HG03060 (cell line): ENCODE data around the gene ASAH2B.
"Not testable (repeated sequence)": the region's sequence is repeated elsewhere in the genome, so short reads cannot be mapped to it uniquely, and the experiment has no call there.

ENCODE experiments used
- ATAC-seq: cut with Tn5 transposase; IDR thresholded peaks from one replicate; pipeline ENCODE4 v1.9.1; 2021; ENCODE audit warnings: low read depth, moderate number of reproducible peaks; ENCODE audit not compliant: unreplicated experiment

The ASAH2B gene

GRCh38 chr10:50739618-50740292, at the start of gene ASAH2B:
ASAH2B (plus strand) TSS chr10:50739936; CDS start chr10:50745131, 5,195 bp downstream.
- peak; percentile 42 for ATAC-seq

- ATAC-seq, result not testable (repeated sequence)
These were observed 41.9 kb upstream of the ASAH2B start for GRCh38 chr10:50697819-50698218.

- ATAC-seq, result not testable (repeated sequence)
These were observed 37.8 kb upstream of the ASAH2B start for GRCh38 chr10:50701947-50702346.

DNA sequence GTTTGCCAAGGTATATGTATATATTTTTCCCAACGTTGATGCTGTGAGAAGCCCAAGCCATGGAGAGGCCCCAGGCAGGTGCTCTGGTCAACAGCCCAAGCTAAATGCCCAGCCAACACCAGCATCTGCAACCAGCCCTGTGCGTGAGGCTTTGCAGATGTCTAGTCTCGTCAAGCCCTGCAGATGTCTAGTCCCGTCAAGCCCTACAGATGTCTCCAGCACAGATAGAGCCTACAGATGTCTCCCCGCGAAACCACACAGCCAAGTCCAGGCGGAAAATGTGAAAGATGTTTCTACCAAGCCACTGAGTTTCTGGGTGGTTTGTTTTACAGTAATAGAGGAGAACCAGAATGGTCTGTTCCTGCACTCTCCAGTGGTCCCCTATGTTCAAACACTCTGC, 36.7 kb upstream of the ASAH2B start:
- not testable (repeated sequence) for ATAC-seq

DNA sequence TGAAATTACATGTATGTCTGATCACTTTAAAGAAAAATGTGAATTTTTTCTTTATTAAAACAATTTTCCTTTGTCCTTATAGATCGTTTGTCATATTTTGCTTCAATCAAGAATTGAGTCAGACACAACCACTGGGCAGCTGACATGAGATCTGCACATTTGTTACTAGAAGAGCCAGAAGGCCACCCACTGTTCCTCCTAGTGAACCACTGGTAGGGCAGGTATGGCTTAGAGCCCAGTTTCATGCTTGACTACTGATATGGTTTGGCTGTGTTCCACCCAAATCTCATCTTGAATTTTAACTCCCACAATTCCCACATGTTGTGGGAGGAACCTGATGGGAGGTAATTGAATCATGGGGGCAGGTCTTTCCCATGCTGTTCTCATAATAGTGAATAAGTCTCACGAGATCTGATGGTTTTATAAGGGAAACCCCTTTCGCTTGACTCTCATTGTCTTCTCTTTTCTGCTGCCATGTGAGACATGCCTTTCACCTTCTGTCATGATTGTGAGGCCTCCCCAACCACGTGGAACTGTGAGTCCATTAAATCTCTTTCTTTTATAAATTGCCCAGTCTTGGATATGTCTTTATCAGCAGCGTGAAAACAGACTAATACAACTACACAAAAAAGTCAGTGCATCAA, 35.2 kb upstream of the ASAH2B start:
- not testable (repeated sequence) for ATAC-seq

DNA sequence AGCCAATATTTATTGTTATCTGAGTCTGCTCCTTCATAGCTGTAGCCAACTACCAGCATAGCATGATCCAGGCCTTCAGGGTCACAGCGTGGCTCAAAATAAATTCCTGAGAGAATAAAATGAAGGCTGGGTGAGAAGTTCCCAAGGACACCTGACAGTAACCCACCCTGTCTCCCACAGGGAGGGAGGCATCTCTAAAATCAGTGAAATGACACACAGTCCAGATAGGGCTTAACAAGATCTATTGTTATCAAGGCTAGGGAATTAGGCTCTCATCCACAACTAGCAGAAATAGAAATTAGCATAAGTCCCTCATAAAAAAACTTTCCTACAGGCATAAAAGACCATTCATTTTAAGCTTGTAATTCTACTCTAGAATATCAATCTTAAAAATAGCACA, 33.7 kb upstream of the ASAH2B start:
- not testable (repeated sequence) for ATAC-seq

DNA sequence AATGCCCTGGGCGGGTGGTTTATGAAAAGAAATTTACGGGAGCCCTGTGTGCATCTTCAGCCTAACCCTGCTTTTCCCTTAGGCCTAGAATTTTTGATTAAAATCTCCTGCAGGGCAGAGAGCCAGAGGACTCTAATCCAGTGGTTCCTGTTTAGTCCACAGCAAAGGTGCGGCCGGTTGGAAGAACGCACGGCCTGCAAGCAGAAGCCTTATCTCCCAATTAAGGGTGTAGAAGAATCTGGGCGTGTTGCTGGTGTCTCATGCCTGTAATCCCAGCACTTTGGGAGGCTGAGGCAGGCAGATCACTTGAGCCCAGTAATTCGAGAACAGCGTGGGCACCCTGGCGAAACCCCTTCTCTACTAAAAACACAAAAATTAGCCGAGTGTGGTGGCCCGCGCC, 29.5 kb upstream of the ASAH2B start:
- not testable (repeated sequence) for ATAC-seq

DNA sequence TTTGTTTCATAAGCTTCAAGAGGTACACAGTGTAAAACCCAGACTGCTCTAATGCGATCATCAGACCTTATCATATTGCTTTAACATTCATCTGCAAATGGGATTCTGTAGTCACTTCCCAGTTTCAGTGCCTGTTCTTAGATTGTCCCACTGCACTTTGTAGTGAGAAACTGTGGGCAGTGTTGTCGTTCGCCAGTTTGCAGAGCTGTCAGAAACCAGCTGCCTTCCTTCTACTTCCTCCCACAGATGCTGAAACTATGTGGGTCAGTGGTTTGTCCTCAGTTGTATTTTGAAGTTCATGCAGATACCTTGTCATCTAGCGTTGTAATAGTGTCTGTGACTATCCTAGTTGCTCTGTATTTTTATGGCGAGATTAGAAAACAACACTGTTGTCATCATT, 15.9 kb upstream of the ASAH2B start:
- ATAC-seq, result not testable (repeated sequence)

GRCh38 chr10:50728112-50728511, 11.6 kb upstream of the ASAH2B start:
- ATAC-seq, result not testable (repeated sequence)

DNA sequence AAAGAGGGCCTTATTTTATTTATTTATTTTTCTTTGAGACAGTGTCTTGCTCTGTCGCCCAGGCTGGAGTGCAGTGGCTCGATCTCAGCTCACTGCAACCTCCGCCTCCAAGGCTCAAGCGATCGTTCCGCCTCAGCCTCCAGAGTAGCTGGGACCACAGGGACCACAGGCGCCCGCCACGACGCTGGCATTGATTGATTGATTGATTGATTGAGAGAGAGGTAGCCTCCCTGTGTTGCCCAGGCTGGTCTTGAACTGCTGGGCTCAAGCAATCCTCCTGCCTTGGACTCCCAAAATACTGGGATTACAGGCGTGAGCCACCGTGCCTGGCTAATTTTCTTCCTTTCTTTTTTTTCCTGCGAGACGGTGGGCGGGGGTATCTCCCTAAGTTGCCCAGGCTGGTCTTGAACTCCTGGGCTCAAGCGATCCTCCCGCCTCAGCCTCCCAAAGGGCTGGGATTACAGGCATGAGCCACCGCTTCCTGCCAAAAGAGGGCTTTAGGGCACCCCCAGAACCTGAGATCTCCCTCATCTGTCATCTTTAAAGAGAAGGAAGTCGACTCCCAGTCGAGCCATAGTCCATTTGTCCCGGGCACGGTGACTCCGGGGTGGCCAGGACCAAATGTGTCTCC, 634 bp upstream of the ASAH2B start:
- not testable (repeated sequence) for ATAC-seq

GRCh38 chr10:50740293-50740648, 535 bp downstream of the ASAH2B start:
- ATAC-seq, result peak; percentile 37

GRCh38 chr10:50742820-50743219, 3.1 kb downstream of the ASAH2B start:
- not testable (repeated sequence) for ATAC-seq

- not testable (repeated sequence) for ATAC-seq
These were observed 27.2 kb downstream of the ASAH2B start for GRCh38 chr10:50766774-50767513.

DNA sequence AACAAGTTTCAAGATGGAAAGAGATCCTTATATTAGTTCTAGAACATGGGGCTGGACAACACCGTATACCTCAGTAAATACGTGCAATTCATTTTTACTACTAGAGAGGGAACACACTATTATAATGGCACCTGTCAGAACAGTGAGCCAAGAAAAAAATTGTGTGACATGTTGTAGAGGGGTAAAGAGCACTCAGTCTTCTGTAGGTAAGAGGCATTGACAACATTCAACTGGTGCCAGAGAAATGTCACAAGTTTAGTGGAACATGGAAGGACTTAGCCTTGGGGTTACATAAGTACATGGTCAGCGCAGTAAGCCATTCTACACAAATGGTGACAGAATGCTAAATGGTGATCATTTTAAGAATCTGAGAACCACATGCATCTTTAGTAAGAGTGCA, 32.3 kb downstream of the ASAH2B start:
- ATAC-seq, result not testable (repeated sequence)

- ATAC-seq, result not testable (repeated sequence)
These were observed 35.1 kb downstream of the ASAH2B start for GRCh38 chr10:50774868-50775267.

- not testable (repeated sequence) for ATAC-seq
These were observed 40.3 kb downstream of the ASAH2B start for GRCh38 chr10:50780036-50780435.

- ATAC-seq, result not testable (repeated sequence)
These were observed 42.3 kb downstream of the ASAH2B start for GRCh38 chr10:50782017-50782416.

DNA sequence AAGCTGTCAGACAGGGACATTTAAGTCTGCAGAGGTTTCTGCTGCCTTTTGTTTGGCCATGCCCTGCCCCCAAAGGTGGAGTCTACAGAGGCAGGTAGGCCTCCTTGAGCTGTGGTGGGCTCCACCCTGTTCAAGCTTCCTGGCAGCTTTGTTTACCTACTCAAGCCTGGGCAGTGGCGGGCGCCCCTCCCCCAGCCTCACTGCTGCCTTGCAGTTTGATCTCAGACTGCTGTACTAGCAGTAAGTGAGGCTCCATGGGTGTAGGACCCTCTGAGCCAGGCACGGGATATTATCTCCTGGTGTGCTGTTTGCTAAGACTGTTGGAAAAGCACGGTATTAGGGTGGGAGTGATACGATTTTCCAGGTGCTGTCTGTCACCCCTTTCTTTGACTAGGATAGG, 48.2 kb downstream of the ASAH2B start:
- not testable (repeated sequence) for ATAC-seq

GRCh38 chr10:50788951-50789945, 49.5 kb downstream of the ASAH2B start:
- ATAC-seq, result no peak

DNA sequence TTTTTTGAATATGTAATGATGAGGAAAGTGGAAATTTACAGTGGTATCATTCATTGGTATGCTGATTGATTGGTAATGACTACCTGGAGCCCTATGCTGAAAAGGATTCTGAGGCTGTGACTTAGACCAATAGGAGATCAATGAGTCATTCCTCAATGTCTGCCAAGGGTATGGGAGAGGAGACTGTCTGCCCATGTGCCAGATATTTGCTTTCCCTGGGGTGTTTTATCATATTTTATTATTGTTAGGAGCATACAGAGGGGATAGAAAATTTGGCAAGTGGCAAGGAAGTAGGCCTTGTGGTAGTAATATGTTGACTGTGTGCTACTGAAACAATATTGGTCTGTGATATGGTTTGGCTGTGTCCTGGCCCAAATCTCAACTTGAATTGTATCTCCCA, 54.8 kb downstream of the ASAH2B start:
- ATAC-seq, result no peak
